Prostate gland (tissue), 2 donors: ENCODE data around the gene ZNF217. TPM values are rescaled to one million over a fixed set of nuclear protein-coding genes. Genes with fewer than 3 reads are reported as not detected.
"Not testable (repeated sequence)": the region's sequence is repeated elsewhere in the genome, so short reads cannot be mapped to it uniquely, and the experiment has no call there.

Experiments used
- DNase-seq: peaks from one replicate; pipeline ENCODE4 v3.0.0-alpha.2; 2019; ENCODE audit warnings: low spot score
- H3K27ac ChIP-seq, 2 donors: fragments of 200-600 bp; sonication (generic); 2 replicates each; pipeline ENCODE4 v1.5.1; 2017 to 2019
- H3K27me3 ChIP-seq: fragments of 200-600 bp; sonication (generic); replicated peaks from 2 replicates; pipeline ENCODE4 v1.5.1; 2019; ENCODE audit not compliant: insufficient read depth
- H3K36me3 ChIP-seq, 2 donors: fragments of 200-600 bp; sonication (generic); 1 replicate in 1 of 2; 2 replicates in 1 of 2; pipeline versions ENCODE4 v1.5.1 to v1.8.1; 2017 to 2019
- H3K4me1 ChIP-seq: fragments of 200-600 bp; sonication (generic); replicated peaks from 2 replicates; pipeline ENCODE4 v1.5.1; 2019
- H3K4me3 ChIP-seq, 2 donors: fragments of 200-600 bp; sonication (generic); 2 replicates each; pipeline ENCODE4 v1.5.1; 2017 to 2019
- H3K9me3 ChIP-seq: fragments of 200-600 bp; sonication (generic); 2 replicates; pipeline ENCODE4 v1.5.1; 2017
- POLR2A ChIP-seq: fragments of 450-650 bp; IDR thresholded peaks from one replicate; pipeline ENCODE4 v1.6.1; 2016; ENCODE audit warnings: antibody characterized with exemption, mild to moderate bottlenecking
- POLR2AphosphoS5 ChIP-seq: sonication (generic); formaldehyde crosslinking; IDR thresholded peaks from one replicate; pipeline ENCODE4 v1.6.1; 2017; ENCODE audit warnings: antibody characterized with exemption
- WGBS: methylation state at CpG from one replicate; pipeline ENCODE4 v1.1.5; 2018; 5-methylcytosine and 5-hydroxymethylcytosine counted together
- intact Hi-C: fragments of 100-400 bp; cut with DNase I; formaldehyde crosslinking; loops from one replicate; pipeline ENCODE4 v1.14.2; 2022
- total RNA-seq, 2 donors: library from RNA; depleted of rRNA; stranded (reverse); fragments of >200 nt; gene quantifications; one replicate each; pipeline ENCODE4 v1.1.0, GENCODE V29; 2016
- TF ChIP-seq, protein P1 (sequence below), 4 experiments: fragments of 200-600 bp in 2 of 4; fragments of 450-650 bp in 2 of 4; sonication (generic) in 2 of 4; IDR thresholded peaks; 1 replicate in 3 of 4; 2 replicates in 1 of 4; pipeline ENCODE4 v1.5.1; 2016 to 2019; ENCODE audit warnings: antibody characterized with exemption in 4 of 4, mild to moderate bottlenecking in 2 of 4, moderate library complexity in 2 of 4

ZNF217 gene
- 10 to 100 TPM; 35.4 to 44.5 TPM for total RNA-seq

DNA sequence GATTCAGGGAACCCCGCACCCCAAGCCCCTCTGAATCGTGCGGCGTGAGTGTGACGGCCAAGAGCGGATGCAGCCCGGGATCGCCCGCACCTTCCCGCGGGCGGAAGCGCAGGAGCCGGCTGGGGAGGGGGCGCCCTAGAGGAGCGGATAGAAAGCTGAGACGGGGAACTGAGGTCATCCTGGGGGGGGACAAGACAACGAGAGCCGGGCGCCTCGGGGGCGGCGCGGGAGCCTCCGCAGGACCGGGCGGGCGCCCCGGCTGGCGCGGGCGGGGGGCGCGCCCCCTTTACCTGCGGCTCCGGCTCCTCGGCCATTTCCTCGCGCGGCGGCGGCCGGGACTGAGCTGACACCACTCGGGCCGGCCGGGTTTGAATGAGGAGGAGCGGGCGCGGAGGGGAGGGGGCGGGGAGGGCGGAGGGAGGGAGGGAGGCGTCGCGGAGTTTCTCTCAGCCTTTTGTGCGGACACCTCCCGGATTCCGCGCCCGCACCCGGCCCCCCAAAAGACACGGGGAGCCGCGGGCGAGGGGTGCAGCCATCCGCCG, at the start of gene ZNF217:
Gene ZNF217, minus strand, starts transcription at position 374 of the 542 bp plus-strand sequence. CDS start 11,013 bp downstream, outside the sequence.
- not testable (repeated sequence) for H3K36me3 ChIP-seq, H3K27me3 ChIP-seq, H3K4me1 ChIP-seq, H3K9me3 ChIP-seq
- peak; percentile 74 for DNase-seq
- H3K4me3 ChIP-seq = peak within 1 kb of the TSS; percentile 89 to 92
- H3K27ac ChIP-seq = peak within 1 kb of the TSS; percentile 98 to 99
- WGBS = 0% methylated on average over 27 of the region's 66 CpGs
- intact Hi-C loops = loop anchor here (2.0 to 5.0 kb wide), 2 partner anchors 67 to 234 kb away; no protein-coding TSS in a partner anchor

DNA sequence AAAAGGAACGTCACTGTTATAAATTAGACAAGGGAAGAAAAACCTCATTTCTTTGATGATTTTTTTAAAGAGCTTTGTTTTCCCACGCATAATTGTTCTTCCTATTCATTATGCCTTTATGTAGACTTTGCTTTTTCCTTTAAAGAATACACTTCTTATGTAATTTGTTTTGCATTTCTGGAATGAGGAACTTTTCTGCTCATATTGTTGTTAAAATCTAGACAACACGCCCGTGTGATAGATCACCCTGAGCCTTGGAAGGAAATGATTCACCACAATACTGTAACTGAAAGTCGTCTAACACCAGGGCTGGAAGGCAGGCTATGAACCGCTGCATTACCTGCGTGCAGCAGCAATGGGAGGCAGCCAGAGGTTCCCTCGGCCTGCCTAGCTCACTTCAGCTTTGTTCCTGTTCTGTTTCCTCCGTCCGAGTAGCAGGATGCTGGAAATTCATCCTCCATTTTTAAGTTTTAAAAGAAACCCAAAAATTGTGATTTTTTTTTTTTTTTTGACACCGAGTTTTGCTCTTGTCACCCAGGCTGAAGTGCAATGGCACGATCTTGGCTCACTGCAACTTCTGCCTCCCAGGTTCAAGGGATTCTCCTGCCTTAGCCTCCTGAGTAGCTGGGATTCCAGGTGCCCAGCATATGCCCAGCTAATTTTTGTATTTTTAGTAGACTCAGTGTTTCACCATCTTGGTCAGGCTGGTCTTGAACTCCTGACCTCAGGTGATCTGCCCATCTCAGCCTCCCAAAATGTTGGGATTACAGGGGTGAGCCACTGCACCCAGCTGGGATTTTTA, 49.6 kb upstream of the ZNF217 start:
- peak; percentile 34 for DNase-seq
- Histone ChIP-seq H3K4me1 (peaks cover 3% of the 10 kb centered on the region), H3K27ac (peak overlapping the region; percentile 76 to 87), H3K27me3 (no peaks in the 10 kb centered on the region), H3K4me3 (no peak overlapping the region), H3K36me3 (no peaks in the 10 kb centered on the region), H3K9me3 (no peaks in the 10 kb centered on the region)
- 25% methylated on average over 12 of the region's 12 CpGs for WGBS
- TF ChIP-seq, protein P1, sequence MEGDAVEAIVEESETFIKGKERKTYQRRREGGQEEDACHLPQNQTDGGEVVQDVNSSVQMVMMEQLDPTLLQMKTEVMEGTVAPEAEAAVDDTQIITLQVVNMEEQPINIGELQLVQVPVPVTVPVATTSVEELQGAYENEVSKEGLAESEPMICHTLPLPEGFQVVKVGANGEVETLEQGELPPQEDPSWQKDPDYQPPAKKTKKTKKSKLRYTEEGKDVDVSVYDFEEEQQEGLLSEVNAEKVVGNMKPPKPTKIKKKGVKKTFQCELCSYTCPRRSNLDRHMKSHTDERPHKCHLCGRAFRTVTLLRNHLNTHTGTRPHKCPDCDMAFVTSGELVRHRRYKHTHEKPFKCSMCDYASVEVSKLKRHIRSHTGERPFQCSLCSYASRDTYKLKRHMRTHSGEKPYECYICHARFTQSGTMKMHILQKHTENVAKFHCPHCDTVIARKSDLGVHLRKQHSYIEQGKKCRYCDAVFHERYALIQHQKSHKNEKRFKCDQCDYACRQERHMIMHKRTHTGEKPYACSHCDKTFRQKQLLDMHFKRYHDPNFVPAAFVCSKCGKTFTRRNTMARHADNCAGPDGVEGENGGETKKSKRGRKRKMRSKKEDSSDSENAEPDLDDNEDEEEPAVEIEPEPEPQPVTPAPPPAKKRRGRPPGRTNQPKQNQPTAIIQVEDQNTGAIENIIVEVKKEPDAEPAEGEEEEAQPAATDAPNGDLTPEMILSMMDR (IDR thresholded peaks at IDR 0.05) = no peak
- TF ChIP-seq POLR2A = no peak
- peak; percentile 59 for TF ChIP-seq POLR2AphosphoS5
- intact Hi-C loops = no loop called here

DNA sequence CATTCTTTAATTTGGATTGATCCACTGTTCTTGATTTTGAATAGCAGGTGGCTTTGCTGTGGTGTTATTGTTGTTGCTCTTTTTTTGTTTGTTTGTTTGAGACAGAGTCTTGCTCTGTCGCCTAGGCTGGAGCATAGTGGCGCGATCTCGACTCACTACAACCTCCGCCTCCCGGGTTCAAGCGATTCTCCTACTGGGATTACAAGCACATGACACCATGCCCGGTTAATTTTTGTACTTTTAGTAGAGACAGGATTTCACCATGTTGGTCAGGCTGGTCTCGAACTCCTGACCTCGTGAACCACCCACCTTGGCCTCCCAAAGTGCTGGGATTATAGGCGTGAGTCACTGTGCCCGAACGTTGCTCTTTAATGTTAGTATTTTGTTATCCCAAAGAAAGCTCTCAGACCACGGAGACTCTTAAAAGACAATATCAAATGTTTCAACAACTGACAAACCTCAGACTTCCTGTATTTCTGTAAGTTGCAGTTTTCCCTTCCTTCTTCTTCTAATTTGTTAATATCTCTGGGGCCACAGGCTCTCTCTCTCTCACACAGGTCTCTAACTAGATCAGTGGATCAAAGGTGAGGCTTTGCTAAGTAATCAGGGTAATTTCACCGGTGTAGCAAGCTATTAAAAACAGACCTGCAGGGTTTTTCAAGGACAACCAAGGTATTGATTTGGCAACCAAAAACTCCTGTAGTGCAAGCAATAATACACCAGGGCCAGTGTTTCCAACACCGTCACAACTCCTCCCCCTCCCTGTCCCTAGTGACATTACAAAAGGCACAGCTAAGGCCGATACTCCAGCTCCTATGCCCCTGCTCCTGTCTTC, 48.8 kb upstream of the ZNF217 start:
- Histone ChIP-seq H3K9me3 (no peaks in the 10 kb centered on the region), H3K4me1 (peaks cover 3% of the 10 kb centered on the region), H3K27me3 (no peaks in the 10 kb centered on the region), H3K36me3 (no peaks in the 10 kb centered on the region), H3K27ac (peak overlapping the region; percentile 76 to 87), H3K4me3 (no peak overlapping the region)
- 50% methylated on average over 17 of the region's 17 CpGs for WGBS
- TF ChIP-seq, protein P1 (IDR thresholded peaks at IDR 0.05) = peak in 1 of 4 experiments; percentile 24
- TF ChIP-seq POLR2AphosphoS5 (no peak), POLR2A (no peak)
- intact Hi-C loops = no loop called here
- peak; percentile 53 for DNase-seq

DNA sequence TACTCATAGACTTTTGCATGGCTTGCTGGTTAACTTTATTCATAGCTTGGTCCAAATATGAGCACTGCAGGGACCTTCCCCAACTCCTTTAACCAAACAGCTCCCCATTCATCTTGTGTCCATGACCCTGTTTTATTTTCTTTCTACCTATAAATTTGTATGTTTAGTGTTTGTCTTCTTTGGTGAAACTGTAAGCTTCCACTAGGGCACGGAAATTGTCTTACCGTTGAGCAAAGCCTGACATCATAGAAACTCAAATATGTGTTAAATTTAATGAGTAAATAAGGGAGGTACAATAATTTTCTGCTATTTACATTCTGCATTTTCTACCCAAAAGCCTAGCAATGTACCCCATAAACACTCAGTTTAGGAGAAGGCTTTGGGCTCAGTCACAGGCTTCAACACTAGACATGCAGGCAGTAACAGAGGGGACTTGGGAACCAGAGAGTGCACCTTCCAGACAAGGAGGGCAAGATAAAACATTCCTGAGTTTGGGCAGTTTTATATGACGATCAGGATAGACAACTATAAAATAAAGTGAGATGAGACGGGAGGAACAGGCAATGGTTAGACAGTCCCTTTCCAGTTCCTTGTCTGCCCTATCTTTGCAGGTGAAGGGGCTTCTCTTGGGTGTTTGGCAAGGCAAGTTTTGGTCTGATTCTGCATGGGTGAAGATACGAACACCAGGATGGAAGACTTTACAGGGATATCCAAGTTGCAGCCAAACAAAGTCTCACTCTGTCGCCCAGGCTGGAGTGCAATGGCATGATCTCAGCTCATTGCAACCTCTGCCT, 46.2 kb upstream of the ZNF217 start:
- no peaks in the 10 kb centered on the region for H3K27me3 ChIP-seq
- H3K27ac ChIP-seq = peak overlapping the region; percentile 65 to 87
- TF ChIP-seq POLR2A (no peak), POLR2AphosphoS5 (peak; percentile 83)
- TF ChIP-seq, protein P1 (IDR thresholded peaks at IDR 0.05) = peak in 1 of 4 experiments; percentile 55
- 59% methylated on average over 6 of the region's 6 CpGs for WGBS
- H3K4me1 ChIP-seq = peaks cover 3% of the 10 kb centered on the region
- no peak overlapping the region for H3K4me3 ChIP-seq
- peak; percentile 43 for DNase-seq
- no peaks in the 10 kb centered on the region for H3K9me3 ChIP-seq
- intact Hi-C loops = no loop called here
- no peaks in the 10 kb centered on the region for H3K36me3 ChIP-seq
